HEK293T (cell line): ENCODE measurements around the gene SEMA6A.
A peak's percentile ranks its signal among the peaks of the same experiment; 100 is the strongest.

ENCODE experiments used
- CTCF ChIA-PET: fragments of 350-600 bp; formaldehyde crosslinking; extraction: SDS; loops from one replicate; lab custom pipeline; 2021; ENCODE audit warnings: antibody characterized with exemption, inconsistent platforms; lab: Yijun Ruan, JAX
- POLR2A ChIA-PET: fragments of 350-600 bp; formaldehyde crosslinking; extraction: SDS; loops from one replicate; lab custom pipeline; 2020; ENCODE audit warnings: antibody characterized with exemption, inconsistent platforms; lab: Yijun Ruan, JAX
- DNase-seq: peaks from one replicate; pipeline ENCODE4 v3.0.0; 2012; ENCODE audit warnings: mixed read lengths; ENCODE audit errors: extremely low spot score
- ARNT ChIP-seq: fragments of 450-650 bp; IDR thresholded peaks from 2 replicates; pipeline ENCODE4 v1.6.1; 2017; ENCODE audit warnings: mild to moderate bottlenecking
- BHLHE40 ChIP-seq: fragments of 450-650 bp; IDR thresholded peaks from 2 replicates; pipeline ENCODE4 v1.6.1; 2016; ENCODE audit warnings: mild to moderate bottlenecking, moderate library complexity, borderline replicate concordance
- CTBP1 ChIP-seq: fragments of 450-650 bp; IDR thresholded peaks from 2 replicates; pipeline ENCODE4 v1.6.1; 2016; ENCODE audit warnings: borderline replicate concordance
- ELF4 ChIP-seq: fragments of 450-650 bp; IDR thresholded peaks from 2 replicates; pipeline ENCODE4 v1.6.1; 2017; ENCODE audit warnings: antibody characterized with exemption
- FOXA1 ChIP-seq: fragments of 450-650 bp; IDR thresholded peaks from 2 replicates; pipeline ENCODE4 v1.6.1; 2016; ENCODE audit warnings: mild to moderate bottlenecking
- FOXK2 ChIP-seq: fragments of 450-650 bp; IDR thresholded peaks from 2 replicates; pipeline ENCODE4 v1.6.1; 2016; ENCODE audit warnings: mild to moderate bottlenecking
- FOXM1 ChIP-seq: fragments of 450-650 bp; IDR thresholded peaks from 2 replicates; pipeline ENCODE4 v1.6.1; 2017; ENCODE audit warnings: mild to moderate bottlenecking, borderline replicate concordance
- HDGF ChIP-seq: fragments of 450-650 bp; IDR thresholded peaks from 2 replicates; pipeline ENCODE4 v1.6.1; 2017; ENCODE audit warnings: antibody characterized with exemption, borderline replicate concordance
- L3MBTL2 ChIP-seq: fragments of 450-650 bp; conservative IDR thresholded peaks from 2 replicates; pipeline ENCODE4 v1.6.1; 2016; ENCODE audit warnings: mild to moderate bottlenecking
- LEF1 ChIP-seq: fragments of 450-650 bp; IDR thresholded peaks from 2 replicates; pipeline ENCODE4 v1.6.1; 2017; ENCODE audit warnings: mild to moderate bottlenecking, borderline replicate concordance
- NFRKB ChIP-seq: fragments of 450-650 bp; IDR thresholded peaks from 2 replicates; pipeline ENCODE4 v1.6.1; 2016; ENCODE audit warnings: mild to moderate bottlenecking, moderate library complexity
- PKNOX1 ChIP-seq: fragments of 450-650 bp; IDR thresholded peaks from 2 replicates; pipeline ENCODE4 v1.6.1; 2016
- SP1 ChIP-seq: fragments of 450-650 bp; IDR thresholded peaks from 2 replicates; pipeline ENCODE4 v1.6.1; 2017
- SUZ12 ChIP-seq: fragments of 450-650 bp; IDR thresholded peaks from 2 replicates; pipeline ENCODE4 v1.6.1; 2016; ENCODE audit warnings: mild to moderate bottlenecking
- TARDBP ChIP-seq: fragments of 450-650 bp; IDR thresholded peaks from 2 replicates; pipeline ENCODE4 v1.6.1; 2016
- ZNF384 ChIP-seq: fragments of 450-650 bp; IDR thresholded peaks from 2 replicates; pipeline ENCODE4 v1.6.1; 2016

SEMA6A gene

GRCh38 chr5:116424951-116425350 is 149.7 kb downstream of the SEMA6A start:
- ChIA-PET POLR2A (no interaction called here), CTCF (interaction anchor here (0.8 kb wide), 1 partner anchor 288 kb away, joined by 3 read pairs; no protein-coding TSS in a partner anchor)
- TF ChIP-seq HDGF (no peak), SUZ12 (no peak), LEF1 (no peak), FOXM1 (no peak), PKNOX1 (no peak)
- no peak for DNase-seq

GRCh38 chr5:116424258-116424615 is 150.4 kb downstream of the SEMA6A start:
- CTCF ChIA-PET, result no interaction called here
- POLR2A ChIA-PET, result no interaction called here
- no peak for DNase-seq
- TF ChIP-seq BHLHE40, result no peak
- no peak for TF ChIP-seq LEF1
- no peak for TF ChIP-seq FOXM1
- TF ChIP-seq ELF4, result no peak
- TF ChIP-seq CTBP1, result no peak
- TF ChIP-seq SP1, result no peak

- no peak for DNase-seq
- ChIA-PET CTCF (no interaction called here), POLR2A (no interaction called here)
- TF ChIP-seq FOXA1 (no peak), TARDBP (no peak), SP1 (no peak), SUZ12 (no peak), NFRKB (no peak), FOXM1 (no peak), HDGF (no peak), L3MBTL2 (no peak), ZNF384 (no peak), PKNOX1 (no peak), FOXK2 (no peak), CTBP1 (no peak), BHLHE40 (no peak), ARNT (no peak), LEF1 (no peak), ELF4 (no peak)
These were observed 150.9 kb downstream of the SEMA6A start for GRCh38 chr5:116423587-116424257.

- ChIA-PET CTCF (no interaction called here), POLR2A (interaction anchor here (1.3 kb wide), 1 partner anchor 8 kb away, joined by 3 read pairs; no protein-coding TSS in a partner anchor)
- TF ChIP-seq PKNOX1 (peak; percentile 47), NFRKB (no peak)
- DNase-seq, result no peak
These were observed 151.5 kb downstream of the SEMA6A start for GRCh38 chr5:116423141-116423540.

GRCh38 chr5:116421080-116421629 is 153.5 kb downstream of the SEMA6A start:
- ChIA-PET CTCF (no interaction called here), POLR2A (no interaction called here)
- TF ChIP-seq TARDBP, result no peak
- no peak for TF ChIP-seq L3MBTL2
- no peak for TF ChIP-seq SP1
- TF ChIP-seq FOXM1, result no peak
- no peak for TF ChIP-seq FOXA1
- TF ChIP-seq BHLHE40, result no peak
- no peak for TF ChIP-seq HDGF
- TF ChIP-seq NFRKB, result no peak
- no peak for TF ChIP-seq FOXK2
- no peak for TF ChIP-seq CTBP1
- no peak for TF ChIP-seq ZNF384
- no peak for TF ChIP-seq ELF4
- TF ChIP-seq PKNOX1, result no peak
- DNase-seq, result no peak

- CTCF ChIA-PET, result no interaction called here
These were observed 154.1 kb downstream of the SEMA6A start for GRCh38 chr5:116420540-116420939.

More at GRCh38 chr5:116420540-116420939, 154.1 kb downstream of the SEMA6A start:
- POLR2A ChIA-PET, result no interaction called here
- DNase-seq, result no peak
- TF ChIP-seq FOXM1, result no peak
- no peak for TF ChIP-seq PKNOX1
- no peak for TF ChIP-seq LEF1
- no peak for TF ChIP-seq NFRKB
- TF ChIP-seq CTBP1, result no peak
- no peak for TF ChIP-seq FOXK2
- TF ChIP-seq BHLHE40, result no peak
- TF ChIP-seq ELF4, result no peak
- TF ChIP-seq SUZ12, result no peak
- no peak for TF ChIP-seq SP1
- no peak for TF ChIP-seq ZNF384
- no peak for TF ChIP-seq HDGF
- TF ChIP-seq FOXA1, result no peak
- TF ChIP-seq TARDBP, result no peak
- TF ChIP-seq L3MBTL2, result no peak
